H9 (cell line): ENCODE measurements around the gene BICDL2. TPM values are rescaled to one million over a fixed set of nuclear protein-coding genes. Genes with fewer than 3 reads are reported as not detected.

Experiments used
- DNase-seq: peaks from one replicate; pipeline ENCODE4 v3.0.0-alpha.2; 2017
- H2AFZ ChIP-seq: one replicate; pipeline ENCODE4 v1.6.1; 2013; ENCODE audit warnings: mild to moderate bottlenecking, low read length, control low read depth, moderate library complexity
- H2AK5ac ChIP-seq: 2 replicates; pipeline ENCODE4 v1.6.1; 2013; ENCODE audit warnings: low read length, control low read depth, mixed read lengths; ENCODE audit not compliant: insufficient read length
- H2BK120ac ChIP-seq: one replicate; pipeline ENCODE4 v1.6.1; 2013; ENCODE audit warnings: low read depth, mild to moderate bottlenecking, low read length, control low read depth, inconsistent platforms; ENCODE audit not compliant: poor library complexity, severe bottlenecking
- H2BK12ac ChIP-seq: 2 replicates; pipeline ENCODE4 v1.6.1; 2013; ENCODE audit warnings: low read length, control low read depth, mixed read lengths, low read depth; ENCODE audit not compliant: insufficient read length
- H2BK15ac ChIP-seq: 2 replicates; pipeline ENCODE4 v1.6.1; 2013; ENCODE audit warnings: low read depth, low read length, control low read depth
- H2BK20ac ChIP-seq: one replicate; pipeline ENCODE4 v1.6.1; 2013; ENCODE audit warnings: low read depth, mild to moderate bottlenecking, low read length, control low read depth, inconsistent platforms; ENCODE audit not compliant: poor library complexity, severe bottlenecking
- H2BK5ac ChIP-seq: 2 replicates; pipeline ENCODE4 v1.6.1; 2013; ENCODE audit warnings: low read length, control low read depth, mixed read lengths; ENCODE audit not compliant: insufficient read length
- H3K14ac ChIP-seq: 2 replicates; pipeline ENCODE4 v1.6.1; 2013; ENCODE audit warnings: low read length, control low read depth; ENCODE audit not compliant: insufficient read depth
- H3K18ac ChIP-seq: 2 replicates; pipeline ENCODE4 v1.6.1; 2013; ENCODE audit warnings: low read depth, mild to moderate bottlenecking, mixed read lengths, low read length, control low read depth; ENCODE audit not compliant: insufficient read length
- H3K23ac ChIP-seq: 2 replicates; pipeline ENCODE4 v1.6.1; 2013; ENCODE audit warnings: low read length, control low read depth, mixed read lengths, low read depth; ENCODE audit not compliant: insufficient read length
- H3K23me2 ChIP-seq: 2 replicates; pipeline ENCODE4 v1.6.1; 2013; ENCODE audit warnings: low read depth, mild to moderate bottlenecking, mixed read lengths, low read length, control low read depth; ENCODE audit not compliant: insufficient read length, poor library complexity, severe bottlenecking
- H3K27ac ChIP-seq: 2 replicates; pipeline ENCODE4 v1.5.1; 2013; ENCODE audit warnings: low read length, control low read depth, mixed read lengths, low read depth; ENCODE audit not compliant: insufficient read length
- H3K27me3 ChIP-seq: 2 replicates; pipeline ENCODE4 v1.6.1; 2013; ENCODE audit warnings: low read length, control low read depth, inconsistent platforms; ENCODE audit not compliant: insufficient read depth
- H3K4ac ChIP-seq: 2 replicates; pipeline ENCODE4 v1.6.1; 2013; ENCODE audit warnings: low read depth, mild to moderate bottlenecking, control low read depth, inconsistent platforms, low read length, moderate library complexity
- H3K4me1 ChIP-seq: 2 replicates; pipeline ENCODE4 v1.6.1; 2013; ENCODE audit warnings: low read length, control low read depth, inconsistent platforms; ENCODE audit not compliant: insufficient read depth
- H3K4me2 ChIP-seq: 2 replicates; pipeline ENCODE4 v1.6.1; 2013; ENCODE audit warnings: low read length, control low read depth, mixed read lengths; ENCODE audit not compliant: insufficient read length, insufficient read depth
- H3K56ac ChIP-seq: 2 replicates; pipeline ENCODE4 v1.6.1; 2013; ENCODE audit warnings: low read depth, mild to moderate bottlenecking, mixed read lengths, low read length, control low read depth; ENCODE audit not compliant: insufficient read length
- H3K79me1 ChIP-seq: 2 replicates; pipeline ENCODE4 v1.6.1; 2013; ENCODE audit warnings: low read depth, mild to moderate bottlenecking, moderate library complexity, low read length, control low read depth, inconsistent platforms; ENCODE audit not compliant: insufficient read depth, poor library complexity, severe bottlenecking
- H3K79me2 ChIP-seq: 2 replicates; pipeline ENCODE4 v1.6.1; 2013; ENCODE audit warnings: low read length, control low read depth, inconsistent platforms; ENCODE audit not compliant: insufficient read depth
- H3K9ac ChIP-seq: 2 replicates; pipeline ENCODE4 v1.6.1; 2013; ENCODE audit warnings: low read length, control low read depth, mixed read lengths; ENCODE audit not compliant: insufficient read length; ENCODE audit errors: extremely low read depth
- H3K9me3 ChIP-seq: one replicate; pipeline ENCODE4 v1.6.1; 2013; ENCODE audit warnings: low read depth, low read length, inconsistent platforms; ENCODE audit not compliant: control insufficient read depth
- H3T11ph ChIP-seq: one replicate; pipeline ENCODE4 v1.6.1; 2013; ENCODE audit warnings: mild to moderate bottlenecking, low read length, control low read depth, inconsistent platforms
- H4K20me1 ChIP-seq: one replicate; pipeline ENCODE4 v1.6.1; 2013; ENCODE audit not compliant: control insufficient read depth, insufficient read length, insufficient read depth
- H4K5ac ChIP-seq: 2 replicates; pipeline ENCODE4 v1.6.1; 2013; ENCODE audit warnings: low read depth, mild to moderate bottlenecking, mixed read lengths, low read length, control low read depth; ENCODE audit not compliant: insufficient read length
- H4K8ac ChIP-seq: replicated peaks from 2 replicates; pipeline ENCODE4 v1.6.1; 2013; ENCODE audit warnings: low read length, control low read depth, mixed read lengths, low read depth; ENCODE audit not compliant: insufficient read length
- H4K91ac ChIP-seq: 2 replicates; pipeline ENCODE4 v1.6.1; 2013; ENCODE audit warnings: low read depth, mild to moderate bottlenecking, moderate library complexity, mixed read lengths, low read length, control low read depth; ENCODE audit not compliant: insufficient read length
- H3K27ac Mint-ChIP-seq, 3 experiments: 2 replicates in 2 of 3; 3 replicates in 1 of 3; pipeline ENCODE4 v1.8.0; 2020 to 2021; ENCODE audit warnings: mixed read lengths in 3 of 3, mild to moderate bottlenecking in 1 of 3, moderate library complexity in 1 of 3
- H3K27me3 Mint-ChIP-seq: 2 replicates; pipeline ENCODE4 v1.8.0; 2021; ENCODE audit warnings: low read depth, mild to moderate bottlenecking, moderate library complexity, mixed read lengths
- H3K36me3 Mint-ChIP-seq, 3 experiments: 2 replicates in 2 of 3; 3 replicates in 1 of 3; pipeline ENCODE4 v1.8.0; 2020 to 2021; ENCODE audit warnings: low read depth in 3 of 3, mixed read lengths in 3 of 3; ENCODE audit not compliant: insufficient read depth in 1 of 3
- H3K4me1 Mint-ChIP-seq, 2 experiments: 2 replicates each; pipeline ENCODE4 v1.8.0; 2020; ENCODE audit warnings: mixed read lengths in 2 of 2
- H3K4me3 Mint-ChIP-seq, 2 experiments: 2 replicates in 1 of 2; 3 replicates in 1 of 2; pipeline ENCODE4 v1.8.0; 2020 to 2021; ENCODE audit warnings: mild to moderate bottlenecking in 2 of 2, mixed read lengths in 2 of 2, moderate library complexity in 1 of 2
- H3K9me3 Mint-ChIP-seq, 2 experiments: 2 replicates in 1 of 2; 3 replicates in 1 of 2; pipeline ENCODE4 v1.8.0; 2020; ENCODE audit warnings: mild to moderate bottlenecking in 2 of 2, mixed read lengths in 2 of 2, moderate library complexity in 1 of 2
- WGBS: extraction: QIAGEN DNeasy Blood & Tissue Kit; methylation state at CpG from one replicate; pipeline ENCODE4 v1.1.7; 2013; ENCODE audit warnings: missing lambda C conversion rate, low lambda C conversion rate, mixed read lengths; ENCODE audit not compliant: insufficient read length; ENCODE audit errors: extremely low coverage; 5-methylcytosine and 5-hydroxymethylcytosine counted together
- total RNA-seq: library from RNA; stranded (reverse); gene quantifications from 2 replicates; pipeline ENCODE4 v1.2.1, GENCODE V29; 2021
- TF ChIP-seq, protein P1 (sequence below): fragments of 200-600 bp; sonication (generic); conservative IDR thresholded peaks from 3 replicates; pipeline ENCODE4 v1.8.0; 2021; ENCODE audit warnings: antibody characterized with exemption, mild to moderate bottlenecking

Gene BICDL2
- total RNA-seq, 1 experiment from 2014 or later: 13.5 TPM

DNA sequence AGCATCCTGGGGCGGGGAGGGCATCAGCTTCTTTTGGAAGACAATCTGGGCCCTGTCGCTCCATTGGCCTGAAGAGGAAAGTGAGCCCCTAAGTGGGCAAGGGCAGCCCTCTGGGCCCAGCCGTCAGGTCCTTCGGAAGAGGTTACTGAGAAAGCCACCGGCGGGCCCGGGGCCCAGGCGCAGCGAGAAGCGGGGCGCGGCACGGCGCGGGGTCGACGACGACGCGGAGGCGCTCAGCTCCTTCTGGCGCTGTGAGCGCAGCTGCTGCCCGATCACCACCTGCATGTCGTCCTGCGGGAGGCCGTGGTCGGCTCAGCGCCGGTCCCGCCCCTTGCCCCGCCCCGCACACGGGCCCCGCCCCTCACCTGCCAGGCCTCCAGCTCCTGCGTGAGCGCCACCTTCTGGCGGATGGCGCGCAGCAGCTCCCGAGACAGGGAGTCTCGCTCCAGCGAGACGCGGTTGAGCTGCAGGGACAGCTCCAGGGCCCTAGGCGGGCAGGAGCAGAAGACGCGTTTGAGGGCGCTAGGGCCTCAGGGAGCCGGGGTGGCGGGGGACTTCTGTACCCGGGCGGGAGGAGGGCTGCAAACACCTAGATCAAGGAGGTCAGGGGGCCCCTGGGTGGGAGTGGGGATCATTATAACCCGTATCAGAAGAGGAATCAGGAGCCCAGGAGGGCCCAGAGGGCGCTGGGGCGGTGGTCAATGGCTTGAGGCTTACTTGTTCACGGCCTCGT is 8.6 kb downstream of the BICDL2 start:
- H3K9me3 Mint-ChIP-seq: no peaks in the 10 kb centered on the region
- no peak overlapping the region for H2BK5ac ChIP-seq
- H3K9ac ChIP-seq: no peak overlapping the region
- no peak overlapping the region for H4K91ac ChIP-seq
- H3K4me1 ChIP-seq: no peaks in the 10 kb centered on the region
- H2AK5ac ChIP-seq: no peak overlapping the region
- H3K4me1 Mint-ChIP-seq: peaks cover 14 to 43% of the 10 kb centered on the region in 2 experiments
- H2BK20ac ChIP-seq: no peak overlapping the region
- peaks cover 13 to 38% (median 34%) of the 10 kb centered on the region in 3 experiments for H3K36me3 Mint-ChIP-seq
- peaks cover 3% of the 10 kb centered on the region for H4K20me1 ChIP-seq
- H3K79me2 ChIP-seq: no peaks in the 10 kb centered on the region
- H3K18ac ChIP-seq: no peak overlapping the region
- H3K9me3 ChIP-seq: no peaks in the 10 kb centered on the region
- H3K4me3 Mint-ChIP-seq: peak overlapping the region in 1 of 2 experiments; percentile 51; a peak in 2 of 5 replicates
- no peak overlapping the region for H3K56ac ChIP-seq
- H2AFZ ChIP-seq: no peak overlapping the region
- no peak overlapping the region for H3K14ac ChIP-seq
- H2BK120ac ChIP-seq: no peak overlapping the region
- H3K4ac ChIP-seq: no peak overlapping the region
- peaks cover 9% of the 10 kb centered on the region for H3K27me3 Mint-ChIP-seq
- H3K27ac ChIP-seq: no peak overlapping the region
- H3K79me1 ChIP-seq: no peaks in the 10 kb centered on the region
- no peak overlapping the region for H4K8ac ChIP-seq
- TF ChIP-seq, protein P1, sequence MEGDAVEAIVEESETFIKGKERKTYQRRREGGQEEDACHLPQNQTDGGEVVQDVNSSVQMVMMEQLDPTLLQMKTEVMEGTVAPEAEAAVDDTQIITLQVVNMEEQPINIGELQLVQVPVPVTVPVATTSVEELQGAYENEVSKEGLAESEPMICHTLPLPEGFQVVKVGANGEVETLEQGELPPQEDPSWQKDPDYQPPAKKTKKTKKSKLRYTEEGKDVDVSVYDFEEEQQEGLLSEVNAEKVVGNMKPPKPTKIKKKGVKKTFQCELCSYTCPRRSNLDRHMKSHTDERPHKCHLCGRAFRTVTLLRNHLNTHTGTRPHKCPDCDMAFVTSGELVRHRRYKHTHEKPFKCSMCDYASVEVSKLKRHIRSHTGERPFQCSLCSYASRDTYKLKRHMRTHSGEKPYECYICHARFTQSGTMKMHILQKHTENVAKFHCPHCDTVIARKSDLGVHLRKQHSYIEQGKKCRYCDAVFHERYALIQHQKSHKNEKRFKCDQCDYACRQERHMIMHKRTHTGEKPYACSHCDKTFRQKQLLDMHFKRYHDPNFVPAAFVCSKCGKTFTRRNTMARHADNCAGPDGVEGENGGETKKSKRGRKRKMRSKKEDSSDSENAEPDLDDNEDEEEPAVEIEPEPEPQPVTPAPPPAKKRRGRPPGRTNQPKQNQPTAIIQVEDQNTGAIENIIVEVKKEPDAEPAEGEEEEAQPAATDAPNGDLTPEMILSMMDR: peak; percentile 93
- WGBS: no CpG with 5 or more reads among the region's 58 CpGs
- H3K4me2 ChIP-seq: no peak overlapping the region
- H3K27ac Mint-ChIP-seq: no peak overlapping the region
- no peak overlapping the region for H4K5ac ChIP-seq
- H3T11ph ChIP-seq: no peak overlapping the region
- DNase-seq: peak; percentile 97
- H3K27me3 ChIP-seq: no peaks in the 10 kb centered on the region
- H2BK12ac ChIP-seq: no peak overlapping the region
- peaks cover 3% of the 10 kb centered on the region for H3K23me2 ChIP-seq
- H3K23ac ChIP-seq: no peak overlapping the region
- no peak overlapping the region for H2BK15ac ChIP-seq
